Ectodermal cell (in vitro differentiated cells): ENCODE measurements around the gene FAM13A.
"Not testable (repeated sequence)": the region's sequence is repeated elsewhere in the genome, so short reads cannot be mapped to it uniquely, and the experiment has no call there.

ENCODE experiments used
- H3K27ac ChIP-seq: 2 replicates; pipeline ENCODE4 v1.7.0; 2013; ENCODE audit warnings: mild to moderate bottlenecking, low read depth, low read length; ENCODE audit not compliant: insufficient read depth, poor library complexity, severe bottlenecking
- H3K27me3 ChIP-seq: 2 replicates; pipeline ENCODE4 v1.7.0; 2013; ENCODE audit warnings: mild to moderate bottlenecking, low read length; ENCODE audit not compliant: insufficient read depth, control insufficient read depth, poor library complexity, severe bottlenecking
- H3K36me3 ChIP-seq: one replicate; pipeline ENCODE4 v1.7.0; 2013; ENCODE audit warnings: low read length; ENCODE audit not compliant: control insufficient read depth, insufficient read depth
- H3K4me1 ChIP-seq: one replicate; pipeline ENCODE4 v1.7.0; 2013; ENCODE audit warnings: low read length; ENCODE audit not compliant: control insufficient read depth, insufficient read depth
- H3K4me3 ChIP-seq: 2 replicates; pipeline ENCODE4 v1.7.0; 2013; ENCODE audit warnings: low read depth, low read length, control low read depth; ENCODE audit not compliant: insufficient read depth
- H3K9me3 ChIP-seq: 2 replicates; pipeline ENCODE4 v1.7.0; 2013; ENCODE audit warnings: mild to moderate bottlenecking, low read length, moderate library complexity; ENCODE audit not compliant: control insufficient read depth
- WGBS, 2 experiments: methylation state at CpG; one replicate each; pipeline ENCODE4 v1.1.7; 2013; ENCODE audit warnings: missing lambda C conversion rate in 2 of 2; 5-methylcytosine and 5-hydroxymethylcytosine counted together

The FAM13A gene

GRCh38 chr4:89000844-89001360 lies 56.1 kb downstream of the FAM13A start:
- no peak overlapping the region for H3K4me3 ChIP-seq
- WGBS, 2 experiments, result 93 to 100% methylated on average over 2 to 3 of the region's 3 CpGs
- H3K27ac ChIP-seq, result no peak overlapping the region
- no peaks in the 10 kb centered on the region for H3K9me3 ChIP-seq
- H3K36me3 ChIP-seq, result peaks cover 8% of the 10 kb centered on the region
- no peaks in the 10 kb centered on the region for H3K4me1 ChIP-seq
- no peaks in the 10 kb centered on the region for H3K27me3 ChIP-seq

- Histone ChIP-seq H3K27ac (no peak overlapping the region), H3K36me3 (peaks cover 6% of the 10 kb centered on the region), H3K9me3 (no peaks in the 10 kb centered on the region), H3K4me3 (no peak overlapping the region), H3K4me1 (no peaks in the 10 kb centered on the region), H3K27me3 (no peaks in the 10 kb centered on the region)
- 97 to 100% methylated on average over 1 of the region's 1 CpG for WGBS, 2 experiments
Measured at GRCh38 chr4:89000382-89000781, 56.6 kb downstream of the FAM13A start.

- 85 to 95% methylated on average over 2 of the region's 2 CpGs for WGBS, 2 experiments
- no peaks in the 10 kb centered on the region for H3K4me1 ChIP-seq
- no peak overlapping the region for H3K4me3 ChIP-seq
- H3K36me3 ChIP-seq, result peaks cover 4% of the 10 kb centered on the region
- no peak overlapping the region for H3K27ac ChIP-seq
- no peaks in the 10 kb centered on the region for H3K27me3 ChIP-seq
- no peaks in the 10 kb centered on the region for H3K9me3 ChIP-seq
Measured at GRCh38 chr4:88999392-88999930, 57.5 kb downstream of the FAM13A start.

GRCh38 chr4:88998891-88999290 lies 58.1 kb downstream of the FAM13A start:
- Histone ChIP-seq H3K4me3 (no peak overlapping the region), H3K9me3 (no peaks in the 10 kb centered on the region), H3K4me1 (no peaks in the 10 kb centered on the region), H3K27me3 (no peaks in the 10 kb centered on the region), H3K36me3 (peaks cover 4% of the 10 kb centered on the region), H3K27ac (no peak overlapping the region)
- 100% methylated on average over 2 of the region's 3 CpGs; no CpG with 5 or more reads in 1 of the 2 experiments for WGBS, 2 experiments

- Histone ChIP-seq H3K9me3 (no peaks in the 10 kb centered on the region), H3K36me3 (no peaks in the 10 kb centered on the region), H3K4me3 (no peak overlapping the region), H3K27me3 (no peaks in the 10 kb centered on the region), H3K27ac (no peak overlapping the region), H3K4me1 (no peaks in the 10 kb centered on the region)
Measured at GRCh38 chr4:88998001-88998400, 59.0 kb downstream of the FAM13A start.

- Histone ChIP-seq H3K4me1 (no peaks in the 10 kb centered on the region), H3K4me3 (no peak overlapping the region), H3K27me3 (no peaks in the 10 kb centered on the region), H3K9me3 (no peaks in the 10 kb centered on the region), H3K27ac (no peak overlapping the region), H3K36me3 (no peaks in the 10 kb centered on the region)
- WGBS, 2 experiments, result 95 to 98% methylated on average over 1 of the region's 1 CpG
Measured at GRCh38 chr4:88995874-88996273, 61.1 kb downstream of the FAM13A start.

- not testable (repeated sequence) for H3K27me3 ChIP-seq, H3K4me1 ChIP-seq, H3K27ac ChIP-seq, H3K9me3 ChIP-seq, H3K4me3 ChIP-seq, H3K36me3 ChIP-seq
- 95 to 96% methylated on average over 1 of the region's 1 CpG for WGBS, 2 experiments
Measured at GRCh38 chr4:88995257-88995656, 61.7 kb downstream of the FAM13A start.

- H3K27ac ChIP-seq, result no peak overlapping the region
- no peaks in the 10 kb centered on the region for H3K27me3 ChIP-seq
- no peak overlapping the region for H3K4me3 ChIP-seq
- WGBS, 2 experiments, result 83 to 94% methylated on average over 2 of the region's 2 CpGs
- no peaks in the 10 kb centered on the region for H3K4me1 ChIP-seq
- no peaks in the 10 kb centered on the region for H3K36me3 ChIP-seq
- H3K9me3 ChIP-seq, result no peaks in the 10 kb centered on the region
Measured at GRCh38 chr4:88993246-88993645, 63.7 kb downstream of the FAM13A start.

- H3K4me1 ChIP-seq, result no peaks in the 10 kb centered on the region
- H3K9me3 ChIP-seq, result no peaks in the 10 kb centered on the region
- H3K27me3 ChIP-seq, result no peaks in the 10 kb centered on the region
- H3K27ac ChIP-seq, result no peak overlapping the region
- H3K36me3 ChIP-seq, result no peaks in the 10 kb centered on the region
- H3K4me3 ChIP-seq, result no peak overlapping the region
Measured at GRCh38 chr4:88991746-88992145, 65.2 kb downstream of the FAM13A start.

GRCh38 chr4:88989990-88990389 lies 67.0 kb downstream of the FAM13A start:
- 91% methylated on average over 1 of the region's 1 CpG for WGBS, 2 experiments
- Histone ChIP-seq H3K36me3 (no peaks in the 10 kb centered on the region), H3K9me3 (no peaks in the 10 kb centered on the region), H3K4me1 (no peaks in the 10 kb centered on the region), H3K4me3 (no peak overlapping the region), H3K27ac (no peak overlapping the region), H3K27me3 (no peaks in the 10 kb centered on the region)
